Urinary bladder (tissue), 4 donors: Measurements from ENCODE around the gene LSM8. TPM values are rescaled to one million over a fixed set of nuclear protein-coding genes. Genes with fewer than 3 reads are reported as not detected.
A peak's percentile ranks its signal among the peaks of the same experiment; 100 is the strongest.

Experiments
- DNase-seq: peaks from one replicate; pipeline ENCODE4 v3.0.0-alpha.2; 2015; ENCODE audit errors: extremely low spot score
- H3K27ac ChIP-seq: one replicate; pipeline ENCODE4 v1.5.1; 2013; ENCODE audit warnings: low read depth, mild to moderate bottlenecking, moderate library complexity
- H3K36me3 ChIP-seq: one replicate; pipeline ENCODE4 v1.6.1; 2013; ENCODE audit warnings: mild to moderate bottlenecking, moderate library complexity; ENCODE audit not compliant: insufficient read depth
- H3K4me1 ChIP-seq: one replicate; pipeline ENCODE4 v1.6.1; 2013; ENCODE audit warnings: mild to moderate bottlenecking, moderate library complexity; ENCODE audit not compliant: insufficient read depth
- H3K4me3 ChIP-seq: one replicate; pipeline ENCODE4 v1.5.1; 2013; ENCODE audit warnings: low read depth, low read length
- WGBS: extraction: QIAGEN DNeasy Blood & Tissue Kit; methylation state at CpG from one replicate; pipeline ENCODE4 v1.1.7; 2013; 5-methylcytosine and 5-hydroxymethylcytosine counted together
- polyA plus RNA-seq: library from polyadenylated mRNA; stranded (reverse); fragments of 200-250 nt; gene quantifications from one replicate; pipeline ENCODE4 v1.2.3, GENCODE V29; 2013
- total RNA-seq: library from RNA; depleted of rRNA; stranded (reverse); fragments of >200 nt; gene quantifications from one replicate; pipeline ENCODE4 v1.2.3, GENCODE V29; 2014
- donor health status: healthy with polysubstance abuse.
- donor health status: healthy.

Gene LSM8
- total and polyA plus RNA-seq, 2 donors = 27.7 to 62.2 TPM

- peak overlapping the region; percentile 81 for H3K4me3 ChIP-seq
- H3K27ac ChIP-seq = no peak overlapping the region
- peak; percentile 7 for DNase-seq
- 65% methylated on average over 13 of the region's 13 CpGs for WGBS
- no peaks in the 10 kb centered on the region for H3K36me3 ChIP-seq
- no peaks in the 10 kb centered on the region for H3K4me1 ChIP-seq
Measured at GRCh38 chr7:118182593-118183427, 1.2 kb upstream of the LSM8 start.

DNA sequence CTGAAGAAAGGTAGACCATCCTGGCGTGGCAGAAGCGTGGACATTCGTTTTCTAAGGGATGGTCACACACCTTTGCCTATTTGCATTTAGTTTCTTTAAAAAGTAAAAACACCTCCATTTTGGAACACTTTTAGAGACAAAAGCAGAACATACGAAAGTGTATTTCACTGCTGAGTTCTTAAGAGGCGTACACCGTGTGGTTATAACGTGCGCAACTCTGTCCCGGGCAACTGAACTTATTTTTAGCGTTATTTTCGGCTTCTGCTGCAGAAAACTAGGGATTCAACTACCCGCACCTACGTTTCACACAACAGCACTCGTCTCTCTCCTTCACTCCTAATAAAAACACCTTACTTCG lies 557 bp upstream of the LSM8 start:
- WGBS = under 1% methylated on average over 15 of the region's 15 CpGs
- Histone ChIP-seq H3K4me1 (no peaks in the 10 kb centered on the region), H3K27ac (peak overlapping the region; percentile 88), H3K36me3 (no peaks in the 10 kb centered on the region), H3K4me3 (peak overlapping the region; percentile 81)
- DNase-seq = no peak

- Histone ChIP-seq H3K4me1 (no peaks in the 10 kb centered on the region), H3K36me3 (peaks cover 2% of the 10 kb centered on the region), H3K27ac (no peak overlapping the region), H3K4me3 (peak overlapping the region; percentile 81)
- 5% methylated on average over 10 of the region's 10 CpGs for WGBS
- DNase-seq = no peak
Measured at GRCh38 chr7:118184565-118184940, 589 bp downstream of the LSM8 start.

DNA sequence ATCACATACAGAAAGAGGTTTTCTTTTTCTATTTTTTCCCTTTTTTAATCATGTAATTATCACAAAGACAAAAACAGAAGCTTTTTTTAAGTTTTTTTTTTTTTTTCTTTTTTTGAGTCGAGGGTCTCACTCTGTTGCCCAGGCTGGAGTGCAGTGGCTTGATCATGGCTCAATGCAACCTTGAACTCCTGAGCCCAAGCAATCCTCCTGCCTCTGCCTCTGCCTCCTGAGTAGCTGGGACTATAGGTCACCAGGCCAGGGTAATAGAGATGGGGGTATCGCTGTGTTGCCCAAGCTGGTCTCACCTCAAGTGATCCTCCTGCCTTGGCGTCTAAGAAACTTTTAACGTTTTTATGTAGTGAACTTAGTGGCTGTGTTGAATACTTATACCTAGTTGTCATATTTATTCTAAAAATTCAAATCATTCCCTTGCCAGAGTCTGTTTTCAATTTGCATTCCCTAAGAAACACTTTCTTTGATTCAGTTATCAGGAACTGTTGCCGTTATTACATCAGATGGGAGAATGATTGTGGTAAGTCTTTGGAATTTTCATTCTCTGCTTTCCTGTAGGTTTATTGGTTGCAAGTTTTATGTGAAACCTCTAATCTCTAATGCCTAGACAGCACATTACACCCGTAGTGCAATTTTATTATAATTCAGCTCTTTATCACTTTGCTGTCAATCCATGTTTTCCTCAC lies 1.3 kb downstream of the LSM8 start:
- WGBS = 63% methylated on average over 6 of the region's 6 CpGs
- Histone ChIP-seq H3K27ac (no peak overlapping the region), H3K4me3 (no peak overlapping the region), H3K4me1 (no peaks in the 10 kb centered on the region), H3K36me3 (peaks cover 2% of the 10 kb centered on the region)
- no peak for DNase-seq

DNA sequence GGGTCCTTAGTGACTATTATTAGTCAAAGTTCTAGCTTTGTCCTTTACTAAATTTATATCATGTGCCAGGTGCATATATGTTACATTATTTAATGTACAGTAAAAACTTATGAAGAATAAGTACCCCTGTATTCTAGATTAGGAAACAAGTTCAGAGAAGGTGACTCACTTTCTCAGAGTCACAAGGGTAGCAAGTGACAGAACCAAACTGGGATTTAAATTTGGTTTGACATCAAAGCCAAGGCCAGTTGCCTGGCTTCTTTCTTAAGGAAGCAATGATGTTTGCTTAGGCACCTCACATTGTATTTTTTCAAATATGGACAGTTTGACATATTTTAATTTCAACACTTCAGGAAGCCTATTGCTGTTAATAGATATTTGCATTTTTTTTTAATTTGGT lies 2.5 kb downstream of the LSM8 start:
- DNase-seq = no peak

DNA sequence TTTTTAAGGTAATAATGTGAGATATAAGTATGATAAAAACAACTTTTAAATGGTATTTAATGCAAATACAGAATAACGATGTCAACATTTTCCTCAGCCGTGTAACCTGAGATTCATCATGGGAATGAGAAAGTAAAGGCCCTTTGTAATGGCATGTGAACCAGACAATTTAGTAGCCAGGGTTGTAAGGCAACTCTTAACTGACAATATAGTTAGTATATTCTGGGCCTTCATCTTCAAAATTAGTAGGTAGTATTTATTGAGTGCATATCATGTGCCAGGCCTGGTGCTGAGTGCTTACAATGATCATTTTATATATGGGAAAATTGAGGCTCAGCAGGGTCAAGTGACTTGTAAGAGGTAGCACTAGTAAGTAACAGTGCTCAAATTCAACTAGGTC lies 10.6 kb downstream of the LSM8 start:
- Histone ChIP-seq H3K27ac (no peak overlapping the region), H3K4me3 (no peak overlapping the region), H3K36me3 (no peaks in the 10 kb centered on the region), H3K4me1 (no peaks in the 10 kb centered on the region)
- no peak for DNase-seq
- WGBS = 76% methylated on average over 2 of the region's 2 CpGs

More for the DNA sequence above, 2.5 kb downstream of the LSM8 start:
- no peak overlapping the region for H3K27ac ChIP-seq
- H3K4me3 ChIP-seq = no peak overlapping the region
- H3K36me3 ChIP-seq = peaks cover 2% of the 10 kb centered on the region
- H3K4me1 ChIP-seq = no peaks in the 10 kb centered on the region

- 51% methylated on average over 6 of the region's 6 CpGs for WGBS
- H3K27ac ChIP-seq = no peak overlapping the region
- no peaks in the 10 kb centered on the region for H3K4me1 ChIP-seq
- no peak for DNase-seq
- H3K4me3 ChIP-seq = no peak overlapping the region
- H3K36me3 ChIP-seq = no peaks in the 10 kb centered on the region
Measured at GRCh38 chr7:118195837-118196474, 12.0 kb downstream of the LSM8 start.

DNA sequence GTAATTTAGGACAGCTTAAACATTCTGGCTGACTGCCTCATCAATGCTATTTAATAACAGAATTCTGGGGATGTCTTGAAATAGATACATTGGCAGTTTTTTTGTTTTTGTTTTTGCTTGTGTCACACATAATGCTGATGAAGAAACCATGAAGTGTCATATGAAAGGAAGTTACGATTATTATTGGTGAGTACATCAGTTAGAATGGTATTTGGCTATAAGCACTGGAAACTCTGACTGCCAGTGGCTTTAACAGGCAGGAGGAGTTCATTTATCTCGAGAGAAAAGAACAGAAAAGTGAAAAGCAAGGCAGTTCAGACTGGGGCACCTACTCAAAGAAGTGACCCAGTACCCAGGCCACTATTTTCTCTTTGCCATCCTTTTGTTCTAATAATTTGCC lies 18.1 kb downstream of the LSM8 start:
- Histone ChIP-seq H3K4me1 (no peaks in the 10 kb centered on the region), H3K4me3 (no peak overlapping the region), H3K36me3 (no peaks in the 10 kb centered on the region), H3K27ac (no peak overlapping the region)
- no peak for DNase-seq
- WGBS = 48% methylated on average over 2 of the region's 2 CpGs

- Histone ChIP-seq H3K4me3 (peak overlapping the region; percentile 40), H3K27ac (no peak overlapping the region), H3K36me3 (no peaks in the 10 kb centered on the region), H3K4me1 (no peaks in the 10 kb centered on the region)
- WGBS = 3% methylated on average over 49 of the region's 49 CpGs
- DNase-seq = peak; percentile 65
Measured at GRCh38 chr7:118214051-118214832, 30.3 kb downstream of the LSM8 start.

DNA sequence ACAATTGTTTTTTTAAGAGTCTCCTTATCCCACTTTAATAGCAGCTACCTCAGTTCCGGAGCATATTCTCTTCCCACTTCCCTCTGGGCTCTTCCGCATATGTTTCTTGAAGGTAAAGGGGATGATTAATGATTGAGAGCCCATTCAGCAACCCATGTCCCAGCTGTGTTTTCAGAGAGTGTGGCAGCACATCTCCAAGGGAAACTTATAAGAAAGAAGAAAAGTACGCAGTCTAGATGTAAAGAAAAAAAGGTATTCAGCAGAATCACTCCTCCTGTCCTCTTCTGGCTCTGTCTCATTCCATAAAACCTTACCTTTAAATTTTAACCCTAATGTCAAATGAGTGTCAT lies 30.8 kb downstream of the LSM8 start:
- no peak overlapping the region for H3K27ac ChIP-seq
- H3K36me3 ChIP-seq = no peaks in the 10 kb centered on the region
- H3K4me3 ChIP-seq = peak overlapping the region; percentile 40
- 35% methylated on average over 3 of the region's 3 CpGs for WGBS
- no peaks in the 10 kb centered on the region for H3K4me1 ChIP-seq
- no peak for DNase-seq

DNA sequence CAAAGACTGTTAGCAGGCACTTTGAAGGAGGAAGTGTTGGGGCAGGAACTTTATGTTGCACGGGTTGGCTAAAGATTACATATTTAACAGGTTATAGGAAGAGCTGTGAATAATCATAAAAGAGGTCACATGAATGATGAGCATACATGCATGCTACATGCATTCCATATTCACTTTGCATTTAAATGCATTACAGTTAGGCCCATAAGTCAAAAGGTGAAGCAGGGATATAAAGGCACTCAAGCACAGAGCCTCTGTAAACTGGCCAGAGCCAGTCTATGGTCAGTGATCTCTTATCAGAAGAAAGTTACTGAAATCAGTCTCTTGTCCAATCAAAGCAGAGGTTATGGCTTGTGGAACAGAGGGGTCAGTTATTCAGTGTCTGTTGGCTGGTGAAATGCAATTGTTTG lies 33.3 kb downstream of the LSM8 start:
- no peaks in the 10 kb centered on the region for H3K4me1 ChIP-seq
- DNase-seq = no peak
- no peak overlapping the region for H3K27ac ChIP-seq
- no peak overlapping the region for H3K4me3 ChIP-seq
- WGBS = 60% methylated on average over 1 of the region's 1 CpG
- H3K36me3 ChIP-seq = no peaks in the 10 kb centered on the region

DNA sequence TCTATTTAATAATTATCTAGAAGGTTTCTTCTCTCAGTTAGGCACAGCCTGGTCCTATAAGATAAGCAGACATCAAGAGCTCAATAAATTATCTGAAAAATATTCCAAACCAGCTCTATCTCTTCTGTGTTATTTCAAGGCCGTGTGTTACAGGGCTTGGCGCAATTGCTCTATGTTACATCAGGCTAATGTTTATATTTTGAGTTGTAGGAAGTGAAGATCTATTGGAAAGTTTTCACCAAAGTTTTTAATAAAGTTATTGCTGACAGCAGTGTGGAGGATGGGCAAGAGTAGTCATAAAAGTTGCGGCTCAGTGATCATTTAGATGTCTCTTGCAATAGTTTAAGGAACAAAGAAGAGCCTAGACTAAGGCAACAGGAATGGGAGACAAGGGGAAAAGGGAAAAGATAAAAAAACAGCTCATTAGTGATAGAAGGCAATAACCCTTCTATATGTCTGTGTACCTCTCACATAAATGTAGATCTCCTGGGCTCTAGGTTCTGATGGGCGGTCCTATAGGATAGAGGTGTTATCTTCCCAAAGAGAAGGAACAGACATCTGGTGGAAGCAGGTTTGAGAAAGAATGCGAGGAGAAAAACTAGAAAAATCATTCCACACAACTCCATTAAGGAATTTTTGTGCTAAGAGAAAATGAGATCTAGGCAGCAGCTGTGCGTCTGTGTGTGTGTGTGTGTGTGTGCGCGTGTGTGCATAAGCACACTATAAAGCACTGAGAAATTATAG lies 34.6 kb downstream of the LSM8 start:
- H3K36me3 ChIP-seq = no peaks in the 10 kb centered on the region
- no peak overlapping the region for H3K4me3 ChIP-seq
- WGBS = 61% methylated on average over 8 of the region's 8 CpGs
- no peak overlapping the region for H3K27ac ChIP-seq
- H3K4me1 ChIP-seq = no peaks in the 10 kb centered on the region
- no peak for DNase-seq

GRCh38 chr7:118219157-118219512 lies 35.2 kb downstream of the LSM8 start:
- WGBS = 95% methylated on average over 3 of the region's 3 CpGs
- no peaks in the 10 kb centered on the region for H3K36me3 ChIP-seq
- H3K27ac ChIP-seq = no peak overlapping the region
- no peak for DNase-seq
- H3K4me1 ChIP-seq = no peaks in the 10 kb centered on the region
- H3K4me3 ChIP-seq = no peak overlapping the region
